Osteoblast (primary cell): ENCODE measurements around the gene THAP6. TPM values are rescaled to one million over a fixed set of nuclear protein-coding genes. Genes with fewer than 3 reads are reported as not detected.
A peak's percentile ranks its signal among the peaks of the same experiment; 100 is the strongest.

Experiments
- DNase-seq: peaks from one replicate; pipeline ENCODE4 v3.0.0; 2011; ENCODE audit warnings: low spot score, mixed read lengths; ENCODE audit not compliant: insufficient read length; ENCODE audit errors: missing footprints
- H2AFZ ChIP-seq: 2 replicates; pipeline ENCODE4 v1.6.0; 2011; ENCODE audit warnings: mild to moderate bottlenecking, low read length
- H3K27ac ChIP-seq: 2 replicates; pipeline ENCODE4 v1.5.1; 2011; ENCODE audit warnings: mild to moderate bottlenecking, low read depth, low read length, moderate library complexity
- H3K27me3 ChIP-seq: 2 replicates; pipeline ENCODE4 v1.6.0; 2012; ENCODE audit warnings: mild to moderate bottlenecking, control low read depth, inconsistent platforms, low read length, moderate library complexity; ENCODE audit not compliant: insufficient read depth
- H3K36me3 ChIP-seq: 2 replicates; pipeline ENCODE4 v1.5.1; 2011; ENCODE audit warnings: mild to moderate bottlenecking, low read length, control low read depth, moderate library complexity; ENCODE audit not compliant: insufficient read depth
- H3K4me1 ChIP-seq: 2 replicates; pipeline ENCODE4 v1.5.1; 2011; ENCODE audit warnings: mild to moderate bottlenecking, low read length, control low read depth, moderate library complexity; ENCODE audit not compliant: insufficient read depth
- H3K4me2 ChIP-seq: 2 replicates; pipeline ENCODE4 v1.6.0; 2011; ENCODE audit warnings: mild to moderate bottlenecking, low read length; ENCODE audit not compliant: insufficient read depth
- H3K4me3 ChIP-seq: fragments of 200-600 bp; sonication (generic); 3 replicates; pipeline ENCODE4 v1.5.1; 2012; ENCODE audit warnings: mild to moderate bottlenecking, low read length, inconsistent platforms; ENCODE audit not compliant: insufficient read depth
- H3K79me2 ChIP-seq: 2 replicates; pipeline ENCODE4 v1.6.0; 2012; ENCODE audit warnings: mild to moderate bottlenecking, low read length, control low read depth, inconsistent platforms; ENCODE audit not compliant: insufficient read depth
- H3K9me3 ChIP-seq: 2 replicates; pipeline ENCODE4 v1.5.1; 2011; ENCODE audit warnings: low read depth, low read length, control low read depth
- H4K20me1 ChIP-seq: 2 replicates; pipeline ENCODE4 v1.6.0; 2012; ENCODE audit warnings: mild to moderate bottlenecking, low read length, control low read depth; ENCODE audit not compliant: insufficient read depth
- CTCF ChIP-seq: IDR thresholded peaks from 2 replicates; pipeline ENCODE4 v1.5.1; 2011; ENCODE audit warnings: mild to moderate bottlenecking, low read depth, low read length, moderate library complexity; ENCODE audit errors: extremely low read depth
- total RNA-seq: library from RNA; depleted of rRNA; stranded (reverse); fragments of >200 nt; gene quantifications from 2 replicates; pipeline ENCODE4 v1.2.3, GENCODE V29; 2012

Gene THAP6
- total RNA-seq = 17.0 and 20.9 TPM in 2 replicates

GRCh38 chr4:75514131-75514948 lies at the start of gene THAP6, which contains the start of gene RCHY1:
Gene THAP6, plus strand, starts transcription at chr4:75514473. Its CDS starts 980 bp downstream, at chr4:75515453.
Gene RCHY1, minus strand, starts transcription at chr4:75514403. Its CDS starts 117 bp downstream, at chr4:75514286.
- H2AFZ ChIP-seq = peak within 1 kb of the TSS; percentile 98
- no peak for TF ChIP-seq CTCF
- peak within 1 kb of the TSS; percentile 96 for H3K27ac ChIP-seq
- DNase-seq = peak; percentile 77
- H3K9me3 ChIP-seq = no peaks in the 10 kb centered on the region
- peaks cover 60% of the 10 kb centered on the region for H3K79me2 ChIP-seq
- H3K4me1 ChIP-seq = peaks cover 36% of the 10 kb centered on the region
- H3K27me3 ChIP-seq = no peaks in the 10 kb centered on the region
- H4K20me1 ChIP-seq = peaks cover 13% of the 10 kb centered on the region
- H3K36me3 ChIP-seq = peaks cover 23% of the 10 kb centered on the region
- H3K4me3 ChIP-seq = peak within 1 kb of the TSS; percentile 97
- H3K4me2 ChIP-seq = peak within 1 kb of the TSS; percentile 98

- no peak for TF ChIP-seq CTCF
- Histone ChIP-seq H3K79me2 (no peaks in the 10 kb centered on the region), H3K4me1 (no peaks in the 10 kb centered on the region), H3K4me2 (no peak overlapping the region), H4K20me1 (no peaks in the 10 kb centered on the region), H2AFZ (no peak overlapping the region), H3K9me3 (no peaks in the 10 kb centered on the region), H3K27me3 (no peaks in the 10 kb centered on the region), H3K36me3 (no peaks in the 10 kb centered on the region), H3K27ac (no peak overlapping the region), H3K4me3 (no peak overlapping the region)
- DNase-seq = no peak
These were observed 44.4 kb upstream of the THAP6 start for GRCh38 chr4:75469896-75470295.

GRCh38 chr4:75470738-75471137 lies 43.5 kb upstream of the THAP6 start:
- Histone ChIP-seq H3K4me2 (no peak overlapping the region), H3K79me2 (no peaks in the 10 kb centered on the region), H4K20me1 (no peaks in the 10 kb centered on the region), H3K9me3 (no peaks in the 10 kb centered on the region), H2AFZ (no peak overlapping the region), H3K27ac (no peak overlapping the region), H3K36me3 (no peaks in the 10 kb centered on the region), H3K4me1 (no peaks in the 10 kb centered on the region), H3K27me3 (no peaks in the 10 kb centered on the region), H3K4me3 (no peak overlapping the region)
- DNase-seq = no peak
- TF ChIP-seq CTCF = no peak

GRCh38 chr4:75477201-75477600 lies 37.1 kb upstream of the THAP6 start:
- no peak for TF ChIP-seq CTCF
- Histone ChIP-seq H3K36me3 (peaks cover 19% of the 10 kb centered on the region), H3K4me3 (no peak overlapping the region), H2AFZ (no peak overlapping the region), H3K4me1 (no peaks in the 10 kb centered on the region), H3K79me2 (no peaks in the 10 kb centered on the region), H3K27ac (no peak overlapping the region), H4K20me1 (no peaks in the 10 kb centered on the region), H3K9me3 (no peaks in the 10 kb centered on the region), H3K27me3 (no peaks in the 10 kb centered on the region), H3K4me2 (no peak overlapping the region)
- DNase-seq = no peak
